Activated B cell treated with CpG ODN at 0.5 μM for 24 hours (primary cell): Measurements from ENCODE around the gene HSPB7. TPM values are rescaled to one million over a fixed set of nuclear protein-coding genes. Genes with fewer than 3 reads are reported as not detected.

ENCODE experiments used
- ATAC-seq: fragments of 200-7000 bp; cut with Tn5 transposase; one replicate; pipeline ENCODE4 v1.10.0; 2021; ENCODE audit warnings: low read depth, mild to moderate bottlenecking, moderate library complexity
- CTCF ChIA-PET: fragments of 350-600 bp; sonication (Branson Sonifier 250); formaldehyde crosslinking; loops from one replicate; lab custom pipeline; 2021; ENCODE audit warnings: antibody characterized with exemption; lab: Charles Lee
- POLR2A ChIA-PET: fragments of 350-600 bp; sonication (Branson Sonifier 250); formaldehyde crosslinking; loops from one replicate; lab custom pipeline; 2021; ENCODE audit warnings: antibody characterized with exemption; lab: Charles Lee
- DNase-seq: peaks from one replicate; pipeline ENCODE4 v3.0.0; 2022
- H3K27ac Mint-ChIP-seq: one replicate; pipeline ENCODE4 v1.8.0; 2020; ENCODE audit warnings: mixed read lengths
- H3K27me3 Mint-ChIP-seq: one replicate; pipeline ENCODE4 v1.8.0; 2021; ENCODE audit warnings: mixed read lengths
- H3K36me3 Mint-ChIP-seq: one replicate; pipeline ENCODE4 v1.8.0; 2021; ENCODE audit warnings: low read depth, mixed read lengths
- H3K4me1 Mint-ChIP-seq: one replicate; pipeline ENCODE4 v1.8.0; 2021; ENCODE audit warnings: mixed read lengths
- H3K4me3 Mint-ChIP-seq: one replicate; pipeline ENCODE4 v1.8.0; 2020; ENCODE audit warnings: mild to moderate bottlenecking, mixed read lengths
- H3K9me3 Mint-ChIP-seq: one replicate; pipeline ENCODE4 v1.8.0; 2020; ENCODE audit warnings: mixed read lengths
- CTCF ChIP-seq: fragments of 200-600 bp; IDR thresholded peaks from one replicate; pipeline ENCODE4 v1.8.0; 2022; ENCODE audit warnings: antibody characterized with exemption, mild to moderate bottlenecking
- intact Hi-C: fragments of 100-400 bp; cut with micrococcal nuclease; formaldehyde crosslinking; loops from one replicate; pipeline ENCODE4 v1.15.1; 2024
- total RNA-seq: library from RNA; stranded (reverse); gene quantifications from 2 replicates; pipeline ENCODE4 v1.2.3, GENCODE V29; 2022

The HSPB7 gene
- not detected in 2 replicates for total RNA-seq

GRCh38 chr1:16017461-16018303, at the start of gene HSPB7:
Gene HSPB7, minus strand, starts transcription at chr1:16018043. Its CDS starts 80 bp downstream, at chr1:16017963.
- ATAC-seq (no peak), DNase-seq (no peak)
- Mint-ChIP-seq H3K9me3 (no peaks in the 10 kb centered on the region), H3K36me3 (no peaks in the 10 kb centered on the region), H3K27ac (no peak within 1 kb of the TSS), H3K4me3 (no peak within 1 kb of the TSS), H3K27me3 (peaks cover 3% of the 10 kb centered on the region), H3K4me1 (peaks cover 19% of the 10 kb centered on the region)
- no peak for TF ChIP-seq CTCF
- intact Hi-C loops = no loop called here
- POLR2A ChIA-PET = no interaction called here
- CTCF ChIA-PET = no interaction called here

- Mint-ChIP-seq H3K4me3 (no peak overlapping the region), H3K27me3 (peaks cover 26% of the 10 kb centered on the region), H3K36me3 (no peaks in the 10 kb centered on the region), H3K4me1 (peaks cover 2% of the 10 kb centered on the region), H3K27ac (no peak overlapping the region), H3K9me3 (no peaks in the 10 kb centered on the region)
- ChIA-PET CTCF (no interaction called here), POLR2A (no interaction called here)
- DNase-seq = no peak
- intact Hi-C loops = no loop called here
- no peak for ATAC-seq
- TF ChIP-seq CTCF = no peak
Observed at GRCh38 chr1:16067127-16067768, 49.4 kb upstream of the HSPB7 start.

GRCh38 chr1:16066245-16066644, 48.4 kb upstream of the HSPB7 start:
- ATAC-seq (no peak), DNase-seq (no peak)
- H3K9me3 Mint-ChIP-seq = no peaks in the 10 kb centered on the region
- TF ChIP-seq CTCF = no peak
- H3K27ac Mint-ChIP-seq = no peak overlapping the region
- no peaks in the 10 kb centered on the region for H3K36me3 Mint-ChIP-seq
- peaks cover 23% of the 10 kb centered on the region for H3K27me3 Mint-ChIP-seq
- ChIA-PET CTCF (no interaction called here), POLR2A (no interaction called here)
- H3K4me1 Mint-ChIP-seq = no peaks in the 10 kb centered on the region
- H3K4me3 Mint-ChIP-seq = no peak overlapping the region
- intact Hi-C loops = no loop called here

GRCh38 chr1:16065269-16065576, 47.4 kb upstream of the HSPB7 start:
- DNase-seq = no peak
- ATAC-seq = no peak
- Mint-ChIP-seq H3K36me3 (no peaks in the 10 kb centered on the region), H3K4me1 (no peaks in the 10 kb centered on the region), H3K27me3 (peaks cover 26% of the 10 kb centered on the region), H3K27ac (no peak overlapping the region), H3K4me3 (no peak overlapping the region), H3K9me3 (no peaks in the 10 kb centered on the region)
- ChIA-PET POLR2A (no interaction called here), CTCF (no interaction called here)
- no peak for TF ChIP-seq CTCF
- intact Hi-C loops = no loop called here

- Mint-ChIP-seq H3K9me3 (no peaks in the 10 kb centered on the region), H3K4me1 (no peaks in the 10 kb centered on the region), H3K4me3 (no peak overlapping the region), H3K27me3 (peaks cover 26% of the 10 kb centered on the region), H3K27ac (no peak overlapping the region), H3K36me3 (no peaks in the 10 kb centered on the region)
- TF ChIP-seq CTCF = no peak
- POLR2A ChIA-PET = no interaction called here
- CTCF ChIA-PET = no interaction called here
- ATAC-seq (no peak), DNase-seq (no peak)
- intact Hi-C loops = no loop called here
Observed at GRCh38 chr1:16064536-16065268, 46.9 kb upstream of the HSPB7 start.
